Gastroesophageal sphincter (tissue), 3 donors: ENCODE results near the gene KIF26B.

ENCODE experiments used
- CTCF ChIP-seq, 4 experiments: fragments of 200-600 bp in 2 of 4; fragments of 450-650 bp in 2 of 4; sonication (generic) in 1 of 4; IDR thresholded peaks; one replicate each; pipeline ENCODE4 v1.5.1; 2017 to 2019; ENCODE audit warnings: antibody characterized with exemption in 4 of 4, mild to moderate bottlenecking in 2 of 4, moderate library complexity in 2 of 4
- POLR2AphosphoS5 ChIP-seq: sonication (generic); formaldehyde crosslinking; IDR thresholded peaks from one replicate; pipeline ENCODE4 v1.6.1; 2017; ENCODE audit warnings: antibody characterized with exemption

GRCh38 chr1:245166471-245166885 is 11.7 kb downstream of the KIF26B start:
- TF ChIP-seq CTCF (IDR thresholded peaks at IDR 0.05), result no peak
- no peak for TF ChIP-seq POLR2AphosphoS5
